Glutamatergic neuron (in vitro differentiated cells): ENCODE results near the gene GRIK4. TPM values are rescaled to one million over a fixed set of nuclear protein-coding genes. Genes with fewer than 3 reads are reported as not detected.

ENCODE experiments used
- DNase-seq: peaks from one replicate; pipeline ENCODE4 v3.0.0; 2022
- H3K27ac Mint-ChIP-seq: one replicate; pipeline ENCODE4 v1.8.0; 2020; ENCODE audit warnings: mild to moderate bottlenecking, mixed read lengths, inconsistent platforms; ENCODE audit not compliant: unreplicated experiment
- H3K27me3 Mint-ChIP-seq: one replicate; pipeline ENCODE4 v1.8.0; 2020; ENCODE audit warnings: mild to moderate bottlenecking, moderate library complexity, mixed read lengths, inconsistent platforms; ENCODE audit not compliant: unreplicated experiment
- H3K36me3 Mint-ChIP-seq: one replicate; pipeline ENCODE4 v1.8.0; 2020; ENCODE audit warnings: mild to moderate bottlenecking, mixed read lengths, inconsistent platforms; ENCODE audit not compliant: unreplicated experiment
- H3K4me1 Mint-ChIP-seq: one replicate; pipeline ENCODE4 v1.8.0; 2020; ENCODE audit warnings: mild to moderate bottlenecking, low read depth, mixed read lengths, inconsistent platforms; ENCODE audit not compliant: unreplicated experiment
- H3K4me3 Mint-ChIP-seq: one replicate; pipeline ENCODE4 v1.8.0; 2020; ENCODE audit warnings: mild to moderate bottlenecking, mixed read lengths, inconsistent platforms; ENCODE audit not compliant: unreplicated experiment
- H3K9me3 Mint-ChIP-seq: one replicate; pipeline ENCODE4 v1.8.0; 2020; ENCODE audit warnings: mild to moderate bottlenecking, moderate library complexity, mixed read lengths, inconsistent platforms; ENCODE audit not compliant: unreplicated experiment
- total RNA-seq: library from RNA; stranded (reverse); fragmentation: NEBNext Ultra II Directional; extraction: Animal tissue kit (Norgen Biotek cat#: 25700); gene quantifications from one replicate; pipeline ENCODE4 v1.2.1, GENCODE V29; 2021; ENCODE audit not compliant: unreplicated experiment
- TF ChIP-seq, protein P1 (sequence below): fragments of 200-600 bp; sonication (generic); IDR thresholded peaks from one replicate; pipeline ENCODE4 v1.5.0; 2021; ENCODE audit not compliant: partially characterized antibody, unreplicated experiment

GRIK4 gene
- total RNA-seq, 1 donor from 2014 or later, result 3.6 TPM

DNA sequence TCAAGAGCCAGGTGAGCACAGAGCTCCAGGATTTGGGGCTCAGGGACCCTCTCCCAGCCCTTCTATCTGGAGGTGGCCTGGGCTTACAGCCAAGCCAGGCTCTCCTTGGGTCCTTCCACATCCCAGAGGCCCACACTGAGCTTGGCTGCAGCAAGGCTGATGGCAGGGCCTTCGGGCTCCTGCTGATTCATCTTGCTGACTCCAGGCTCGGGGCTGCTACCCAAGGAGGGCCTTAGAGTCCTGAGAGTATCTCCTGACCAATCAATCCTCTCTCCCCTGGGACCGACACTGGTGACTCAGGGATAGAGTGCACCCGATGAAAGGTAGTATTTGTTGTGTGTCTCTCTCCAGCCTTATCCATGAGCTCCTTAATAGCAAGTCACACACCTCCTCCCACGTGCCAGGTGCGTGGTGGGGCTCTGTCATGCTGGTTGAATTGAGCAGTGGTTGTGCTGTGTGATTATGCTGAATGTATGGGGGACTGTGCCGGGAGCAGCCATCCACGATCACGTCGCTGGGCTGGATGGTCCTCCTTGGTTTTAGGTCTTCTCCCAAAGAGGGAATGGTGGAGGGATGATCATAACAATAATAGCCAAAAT, 62.3 kb downstream of the GRIK4 start:
- H3K27me3 Mint-ChIP-seq, result peaks cover 9% of the 10 kb centered on the region
- H3K4me3 Mint-ChIP-seq, result no peak overlapping the region

DNA sequence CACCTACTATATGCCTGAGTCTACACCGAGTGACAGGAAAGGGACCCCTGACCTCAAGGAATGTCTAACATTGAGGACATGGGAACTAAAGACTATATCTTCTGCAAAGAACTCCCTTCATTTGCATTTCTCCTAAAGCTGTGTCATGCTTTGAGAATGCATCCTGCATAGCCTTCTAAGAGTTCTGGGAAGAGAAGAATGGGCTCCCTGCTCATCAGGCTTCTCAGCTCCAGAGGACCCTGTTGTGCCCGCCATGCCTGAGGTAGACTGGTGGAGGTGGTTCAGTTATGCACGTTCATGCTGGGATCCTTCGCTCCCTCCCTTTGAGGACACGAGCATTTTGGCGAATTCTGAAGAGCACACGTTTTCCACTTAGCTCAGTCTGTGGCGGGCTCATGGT, 63.3 kb downstream of the GRIK4 start:
- peaks cover 17% of the 10 kb centered on the region for H3K36me3 Mint-ChIP-seq
- no peaks in the 10 kb centered on the region for H3K9me3 Mint-ChIP-seq
- TF ChIP-seq, protein P1, sequence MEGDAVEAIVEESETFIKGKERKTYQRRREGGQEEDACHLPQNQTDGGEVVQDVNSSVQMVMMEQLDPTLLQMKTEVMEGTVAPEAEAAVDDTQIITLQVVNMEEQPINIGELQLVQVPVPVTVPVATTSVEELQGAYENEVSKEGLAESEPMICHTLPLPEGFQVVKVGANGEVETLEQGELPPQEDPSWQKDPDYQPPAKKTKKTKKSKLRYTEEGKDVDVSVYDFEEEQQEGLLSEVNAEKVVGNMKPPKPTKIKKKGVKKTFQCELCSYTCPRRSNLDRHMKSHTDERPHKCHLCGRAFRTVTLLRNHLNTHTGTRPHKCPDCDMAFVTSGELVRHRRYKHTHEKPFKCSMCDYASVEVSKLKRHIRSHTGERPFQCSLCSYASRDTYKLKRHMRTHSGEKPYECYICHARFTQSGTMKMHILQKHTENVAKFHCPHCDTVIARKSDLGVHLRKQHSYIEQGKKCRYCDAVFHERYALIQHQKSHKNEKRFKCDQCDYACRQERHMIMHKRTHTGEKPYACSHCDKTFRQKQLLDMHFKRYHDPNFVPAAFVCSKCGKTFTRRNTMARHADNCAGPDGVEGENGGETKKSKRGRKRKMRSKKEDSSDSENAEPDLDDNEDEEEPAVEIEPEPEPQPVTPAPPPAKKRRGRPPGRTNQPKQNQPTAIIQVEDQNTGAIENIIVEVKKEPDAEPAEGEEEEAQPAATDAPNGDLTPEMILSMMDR, result no peak
- H3K4me1 Mint-ChIP-seq, result peaks cover 3% of the 10 kb centered on the region
- H3K27ac Mint-ChIP-seq, result no peak overlapping the region
- H3K27me3 Mint-ChIP-seq, result peaks cover 9% of the 10 kb centered on the region
- DNase-seq, result no peak
- no peak overlapping the region for H3K4me3 Mint-ChIP-seq

More for the DNA sequence above, 62.3 kb downstream of the GRIK4 start:
- Mint-ChIP-seq H3K9me3 (no peaks in the 10 kb centered on the region), H3K27ac (no peak overlapping the region), H3K36me3 (peaks cover 17% of the 10 kb centered on the region), H3K4me1 (no peaks in the 10 kb centered on the region)
- no peak for DNase-seq
- TF ChIP-seq, protein P1, result no peak

DNA sequence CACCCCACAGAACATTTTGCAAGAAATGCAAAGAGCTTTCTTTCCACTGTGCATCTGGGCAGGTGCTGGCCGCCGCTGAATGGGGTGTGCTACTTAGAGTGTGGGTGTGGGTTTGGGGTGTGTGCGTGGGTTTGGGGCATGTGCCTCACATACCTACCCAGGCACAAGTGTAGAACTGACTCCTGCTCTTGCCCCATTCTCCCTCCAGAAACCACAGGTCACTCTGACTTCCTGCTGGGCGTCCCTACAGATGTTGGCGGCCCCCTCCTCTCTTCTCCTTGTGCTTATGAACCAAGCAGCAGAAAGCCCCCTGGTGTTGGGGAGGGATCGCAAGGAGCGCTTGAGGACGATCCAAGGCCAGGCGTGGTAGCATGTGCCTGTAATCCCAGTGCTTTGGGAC, 63.9 kb downstream of the GRIK4 start:
- Mint-ChIP-seq H3K27ac (no peak overlapping the region), H3K27me3 (peaks cover 9% of the 10 kb centered on the region), H3K4me1 (peaks cover 3% of the 10 kb centered on the region), H3K4me3 (no peak overlapping the region), H3K9me3 (no peaks in the 10 kb centered on the region), H3K36me3 (peaks cover 17% of the 10 kb centered on the region)
- TF ChIP-seq, protein P1, result no peak
- DNase-seq, result no peak

DNA sequence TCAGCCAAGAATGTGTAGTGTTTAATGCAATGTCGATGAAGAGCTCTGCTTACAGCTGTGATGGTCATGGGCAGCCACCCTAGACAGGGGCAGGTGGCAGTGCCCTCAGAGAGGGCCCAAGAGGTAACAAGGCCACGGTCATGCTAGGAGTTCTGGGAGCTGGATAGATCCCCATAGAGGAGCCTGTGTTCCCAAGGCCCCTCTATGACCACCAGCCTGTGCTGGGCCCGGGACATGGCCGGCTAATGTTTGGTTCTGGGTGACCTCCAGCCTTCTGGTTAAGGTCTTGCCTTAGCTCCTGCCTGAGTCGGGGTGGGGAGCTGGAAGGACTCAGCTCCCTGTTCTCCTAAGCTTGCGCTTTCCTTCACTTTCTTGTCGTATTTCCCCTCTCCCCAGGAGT, 65.1 kb downstream of the GRIK4 start:
- TF ChIP-seq, protein P1, result no peak
- Mint-ChIP-seq H3K27me3 (peaks cover 9% of the 10 kb centered on the region), H3K9me3 (no peaks in the 10 kb centered on the region), H3K36me3 (peaks cover 12% of the 10 kb centered on the region), H3K4me1 (peaks cover 3% of the 10 kb centered on the region), H3K4me3 (no peak overlapping the region), H3K27ac (no peak overlapping the region)
- no peak for DNase-seq

DNA sequence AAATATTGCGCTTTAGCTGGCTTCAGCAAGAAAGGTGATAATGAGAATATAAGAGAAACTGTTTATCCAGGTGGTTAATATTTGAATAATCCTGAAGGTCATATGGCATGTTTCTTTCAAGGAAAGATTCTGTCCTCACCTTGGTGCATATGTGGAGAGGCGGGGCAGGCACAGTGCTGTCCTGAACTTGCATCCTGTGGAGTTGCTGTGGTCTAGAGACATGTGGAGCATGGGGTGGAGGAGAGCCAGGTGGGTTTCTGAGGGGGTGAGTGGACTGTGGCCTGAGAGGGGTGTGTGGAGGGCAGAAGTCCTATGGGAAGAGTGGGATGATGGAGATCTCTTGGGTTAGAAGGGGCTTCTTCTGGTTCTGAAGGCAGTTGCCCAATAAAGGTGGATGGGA, 65.5 kb downstream of the GRIK4 start:
- Mint-ChIP-seq H3K27me3 (peaks cover 7% of the 10 kb centered on the region), H3K27ac (no peak overlapping the region), H3K9me3 (no peaks in the 10 kb centered on the region), H3K36me3 (peaks cover 7% of the 10 kb centered on the region), H3K4me3 (no peak overlapping the region), H3K4me1 (peaks cover 3% of the 10 kb centered on the region)
- TF ChIP-seq, protein P1, result no peak
- no peak for DNase-seq
